Stimulated activated CD8-positive, alpha-beta memory T cell treated with anti-CD3 and anti-CD28 coated beads, Interleukin-4, amount 100 ng/mL, for 24 hours (primary cell): ENCODE data around the gene ATP6V0A1.
"Not testable (repeated sequence)": the region's sequence is repeated elsewhere in the genome, so short reads cannot be mapped to it uniquely, and the experiment has no call there.

Experiments
- DNase-seq: peaks from one replicate; pipeline ENCODE4 v3.0.0-alpha.2; 2020; ENCODE audit warnings: low read depth

ATP6V0A1 gene

GRCh38 chr17:42438600-42439567, 19.8 kb upstream of the ATP6V0A1 start:
- DNase-seq, result no peak

DNA sequence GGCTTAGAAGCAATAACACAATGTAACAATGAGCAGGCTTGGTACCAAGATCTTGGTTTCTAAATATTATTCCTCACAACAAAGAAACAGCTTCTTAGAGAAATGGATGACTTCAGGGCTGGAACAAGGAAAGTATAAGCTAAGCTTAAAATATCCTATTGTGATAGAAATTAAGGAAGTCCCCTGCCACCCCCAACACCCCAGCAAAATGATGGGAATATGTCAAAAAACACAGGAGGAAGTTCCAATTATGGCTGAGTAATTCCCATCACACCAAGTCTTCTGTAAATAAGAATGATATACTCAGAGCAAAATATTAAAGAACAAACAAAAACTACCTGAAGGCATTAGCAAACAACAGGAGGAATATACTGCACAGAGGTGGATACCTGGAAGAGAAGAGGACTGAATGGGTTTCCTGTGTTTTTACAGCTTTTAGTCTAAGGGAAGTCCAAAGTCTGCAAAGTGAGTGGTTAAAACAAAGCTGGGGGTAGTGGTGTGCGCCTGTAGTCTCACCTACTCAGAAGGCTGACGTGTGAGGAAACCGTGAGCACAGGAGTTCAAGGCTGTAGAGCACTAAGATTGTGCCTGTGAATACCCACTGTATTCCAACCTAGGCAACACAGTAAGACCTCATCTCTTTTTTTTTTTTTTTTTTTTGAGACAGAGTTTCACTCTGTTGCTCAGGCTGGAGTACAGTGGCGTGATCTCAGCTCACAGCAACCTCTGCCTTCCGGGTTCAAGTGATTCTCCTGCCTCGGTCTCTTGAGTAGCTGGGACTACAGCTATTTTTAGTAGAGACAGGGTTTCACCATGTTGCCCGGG, 17.1 kb upstream of the ATP6V0A1 start:
- no peak for DNase-seq

DNA sequence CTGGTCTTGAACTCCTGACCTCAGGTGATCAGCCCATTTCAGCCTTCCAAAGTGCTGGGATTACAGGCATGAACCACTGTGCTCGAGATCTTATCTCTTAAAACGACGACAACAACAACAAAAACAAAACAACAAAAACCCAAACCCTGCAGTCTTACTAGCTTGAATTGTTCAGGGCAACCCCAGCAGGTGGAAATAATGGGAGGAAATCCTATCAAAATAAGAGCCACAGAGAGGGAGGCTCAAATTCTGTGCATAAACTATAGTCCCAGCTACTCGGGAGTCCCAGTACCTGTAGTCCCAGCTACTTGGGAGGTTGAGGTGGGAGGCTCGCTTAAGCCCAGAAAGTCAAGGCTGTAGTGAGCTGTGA, 16.5 kb upstream of the ATP6V0A1 start:
- no peak for DNase-seq

DNA sequence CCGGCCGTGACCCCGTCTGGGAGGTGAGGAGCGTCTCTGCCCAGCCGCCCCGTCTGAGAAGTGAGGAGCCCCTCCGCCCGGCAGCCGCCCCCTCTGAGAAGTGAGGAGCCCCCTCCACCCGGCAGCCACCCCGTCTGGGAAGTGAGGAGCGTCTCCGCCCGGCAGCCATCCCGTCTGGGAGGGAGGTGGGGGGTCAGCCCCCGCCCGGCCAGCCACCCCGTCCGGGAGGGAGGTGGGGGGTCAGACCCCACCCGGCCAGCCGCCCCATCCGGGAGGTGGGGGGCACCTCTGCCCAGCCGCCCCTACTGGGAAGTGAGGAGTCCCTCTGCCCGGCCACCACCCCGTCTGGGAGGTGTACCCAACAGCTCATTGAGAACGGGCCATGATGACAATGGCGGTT, 9.5 kb upstream of the ATP6V0A1 start:
- not testable (repeated sequence) for DNase-seq

DNA sequence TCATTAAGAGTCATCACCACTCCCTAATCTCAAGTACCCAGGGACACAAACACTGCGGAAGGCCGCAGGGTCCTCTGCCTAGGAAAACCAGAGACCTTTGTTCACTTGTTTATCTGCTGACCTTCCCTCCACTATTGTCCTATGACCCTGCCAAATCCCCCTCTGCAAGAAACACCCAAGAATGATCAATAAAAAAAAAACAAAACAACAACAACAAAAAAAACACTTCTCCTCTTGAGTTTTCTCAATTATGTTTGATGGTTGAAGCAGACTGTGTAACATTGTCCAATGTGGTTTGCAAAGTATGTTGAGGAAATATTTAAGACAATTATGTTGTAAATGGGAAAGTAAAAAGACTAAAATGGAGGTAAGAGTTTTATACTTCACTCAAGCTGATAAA, 8.8 kb upstream of the ATP6V0A1 start:
- not testable (repeated sequence) for DNase-seq

DNA sequence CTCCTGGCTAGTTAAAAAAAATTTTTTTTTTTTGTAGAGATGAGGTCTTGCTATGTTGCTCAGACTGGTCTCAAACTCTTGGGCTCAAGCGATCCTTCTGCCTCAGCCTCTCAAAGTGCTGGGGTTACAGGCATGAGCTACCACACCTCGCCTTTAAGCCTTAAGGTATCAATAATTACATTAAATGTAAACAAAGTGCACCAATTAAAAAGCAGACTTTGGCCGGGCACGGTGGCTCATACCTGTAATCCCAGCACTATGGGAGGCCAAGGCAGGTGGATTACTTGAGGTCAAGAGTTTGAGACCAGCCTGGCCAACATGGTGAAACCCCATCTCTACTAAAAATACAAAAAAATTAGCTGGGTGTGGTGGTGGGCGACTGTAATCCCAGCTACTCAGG, 7.4 kb upstream of the ATP6V0A1 start:
- not testable (repeated sequence) for DNase-seq

- DNase-seq, result no peak
Observed at GRCh38 chr17:42453439-42453838, 5.2 kb upstream of the ATP6V0A1 start.

DNA sequence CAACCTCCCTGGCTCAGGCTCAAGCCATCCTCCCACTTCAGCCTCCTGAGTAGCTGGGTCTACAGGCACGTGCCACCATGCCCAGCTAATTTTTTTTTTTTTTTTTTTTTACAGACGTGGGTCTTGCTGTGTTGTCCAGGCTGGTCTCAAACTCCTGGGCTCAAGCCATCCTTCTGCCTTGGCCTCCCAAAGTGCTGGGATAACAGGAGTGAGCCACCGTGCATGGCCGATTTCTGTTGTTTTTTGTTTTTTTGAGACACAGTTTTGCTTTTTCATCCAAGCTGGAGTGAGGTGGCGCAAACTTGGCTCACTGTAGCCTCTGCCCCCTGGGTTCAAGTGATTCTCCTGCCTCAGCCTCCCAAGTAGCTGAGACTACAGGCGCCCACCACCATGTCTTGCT, 3.7 kb upstream of the ATP6V0A1 start:
- DNase-seq, result not testable (repeated sequence)

- DNase-seq, result no peak
Observed at GRCh38 chr17:42456223-42457106, 2.2 kb upstream of the ATP6V0A1 start.

DNA sequence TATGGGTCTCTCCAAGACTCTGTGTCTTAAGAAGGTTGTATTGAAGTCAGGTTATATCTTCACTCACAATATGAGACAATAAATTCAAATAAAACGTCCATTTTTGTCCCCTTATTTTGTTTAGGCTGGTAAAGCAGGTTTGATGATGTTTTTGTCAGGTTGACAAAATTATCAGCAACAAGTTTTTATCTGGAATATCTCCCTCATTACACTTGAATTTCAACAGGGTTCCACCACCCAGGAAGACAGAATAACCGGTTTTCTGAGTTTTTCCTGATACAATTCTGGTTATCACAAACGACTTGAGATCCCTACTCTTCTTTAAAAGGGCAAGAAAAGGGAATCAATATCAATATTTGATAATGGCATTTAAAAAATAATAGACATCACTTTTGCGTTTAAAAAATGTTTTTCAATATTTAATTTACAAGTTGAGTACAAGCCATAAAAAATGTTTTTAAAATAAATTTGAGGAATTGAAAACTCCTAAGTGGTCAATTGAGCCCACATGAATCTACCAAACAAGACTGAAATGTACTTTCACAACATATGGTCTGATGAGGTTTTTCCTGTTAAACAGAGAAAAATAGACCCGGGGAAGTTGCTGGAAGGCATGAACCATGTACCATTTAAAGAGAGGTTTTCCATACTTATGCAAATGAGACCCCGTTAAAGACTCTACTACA, 1.4 kb upstream of the ATP6V0A1 start:
- DNase-seq, result no peak

DNA sequence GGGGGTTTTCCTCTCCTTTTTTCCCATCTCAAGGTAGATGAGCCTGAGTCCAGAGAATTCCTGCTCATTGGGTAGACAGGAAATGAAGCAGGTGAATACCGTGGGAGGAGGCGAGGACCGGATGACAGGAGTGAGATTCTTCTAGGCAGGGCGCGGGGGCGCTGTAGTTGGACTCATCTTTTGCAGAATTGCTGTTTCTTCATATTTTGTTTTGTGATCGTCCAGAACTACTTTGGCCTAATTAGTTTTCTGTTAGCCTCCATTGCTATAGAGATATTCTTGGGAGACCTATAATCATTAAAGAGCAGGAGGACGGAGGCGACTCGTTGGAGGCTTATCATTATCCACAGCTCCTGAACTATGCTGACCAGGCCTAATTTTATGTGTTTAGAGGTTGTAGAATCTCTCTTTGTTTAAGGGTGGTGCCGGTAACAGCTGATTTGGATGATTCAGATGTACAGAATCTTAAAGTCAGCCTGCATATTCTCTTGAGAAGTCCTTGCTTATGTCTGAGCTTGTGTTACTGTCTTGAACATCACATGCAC, 650 bp downstream of the ATP6V0A1 start:
- DNase-seq, result no peak

GRCh38 chr17:42459801-42460281, 1.2 kb downstream of the ATP6V0A1 start:
- no peak for DNase-seq

GRCh38 chr17:42460371-42460770, 1.7 kb downstream of the ATP6V0A1 start:
- DNase-seq, result no peak

DNA sequence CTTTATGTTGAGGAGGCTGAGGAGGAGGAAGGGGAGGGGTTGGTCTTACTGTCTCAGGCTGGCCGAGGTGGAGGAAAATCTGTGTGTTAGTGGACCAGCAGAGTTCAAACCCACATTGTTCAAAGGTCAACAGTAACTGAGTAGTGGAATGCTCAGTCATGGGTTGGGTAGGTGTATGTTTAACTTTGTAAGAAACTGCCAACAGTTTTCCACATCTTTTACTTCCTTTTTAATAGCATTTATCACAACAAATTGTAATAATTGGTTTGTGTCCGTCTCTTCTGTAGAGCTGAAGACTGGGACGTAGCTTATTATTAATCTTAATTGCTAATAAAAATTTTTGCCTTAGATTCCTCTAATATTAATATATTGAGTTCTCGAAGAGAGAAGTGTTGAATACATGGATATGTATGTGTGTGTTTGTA, 5.3 kb downstream of the ATP6V0A1 start:
- DNase-seq, result no peak

DNA sequence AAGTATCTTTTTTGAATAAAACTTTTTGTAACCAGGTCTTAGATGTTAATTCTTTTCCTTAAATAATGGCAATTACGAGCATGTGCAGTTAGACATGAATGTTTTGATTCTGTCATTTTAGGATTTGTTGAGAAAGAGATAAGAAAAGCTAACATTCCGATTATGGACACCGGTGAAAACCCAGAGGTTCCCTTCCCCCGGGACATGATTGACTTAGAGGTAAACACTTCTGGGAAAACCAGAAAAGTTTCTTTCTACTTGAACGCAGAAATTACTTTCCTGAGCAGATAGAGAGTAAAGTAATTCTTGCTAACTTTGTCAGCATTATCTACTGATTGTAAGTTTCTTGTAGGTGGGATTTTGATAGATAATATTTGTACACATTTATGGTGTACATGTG, 9.2 kb downstream of the ATP6V0A1 start:
- no peak for DNase-seq

DNA sequence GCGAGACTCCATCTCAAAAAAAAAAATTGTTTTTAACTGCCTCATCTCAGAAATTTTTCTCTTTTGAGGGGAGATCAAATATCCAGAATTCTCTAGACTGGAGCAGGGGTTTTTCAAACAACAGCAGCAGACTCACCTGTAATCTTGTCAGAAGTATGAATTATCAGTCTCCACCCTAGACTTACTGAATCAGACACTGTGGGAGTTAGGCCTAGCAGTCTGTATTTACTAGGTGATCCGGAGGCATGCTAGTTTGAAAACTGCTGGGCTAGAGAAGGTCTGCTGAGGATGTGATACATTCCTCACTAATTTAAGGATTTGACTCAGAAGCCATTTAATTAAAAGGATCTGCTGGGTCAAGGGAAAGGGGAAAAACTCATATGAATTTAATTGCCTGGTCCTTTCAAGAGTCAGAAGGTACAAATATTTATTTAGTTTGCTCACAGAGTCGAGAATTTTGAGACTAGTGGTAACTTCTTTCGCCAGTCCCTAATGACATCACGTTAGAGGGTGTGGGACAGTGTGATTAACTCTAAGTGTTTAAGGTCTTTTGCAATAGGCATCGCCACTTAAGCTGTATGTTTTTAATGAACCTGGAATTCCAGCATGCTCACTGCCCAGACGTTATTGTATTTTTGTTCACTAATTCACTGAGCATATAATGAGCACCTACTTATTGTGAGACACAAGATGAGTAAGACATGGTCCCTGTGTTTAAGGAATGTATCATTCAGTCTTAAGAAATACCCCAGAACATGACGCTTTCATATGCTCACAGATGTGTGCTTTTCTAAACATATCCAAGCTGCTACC, 14.2 kb downstream of the ATP6V0A1 start:
- DNase-seq, result no peak

GRCh38 chr17:42474276-42474675, 15.6 kb downstream of the ATP6V0A1 start:
- DNase-seq, result no peak

DNA sequence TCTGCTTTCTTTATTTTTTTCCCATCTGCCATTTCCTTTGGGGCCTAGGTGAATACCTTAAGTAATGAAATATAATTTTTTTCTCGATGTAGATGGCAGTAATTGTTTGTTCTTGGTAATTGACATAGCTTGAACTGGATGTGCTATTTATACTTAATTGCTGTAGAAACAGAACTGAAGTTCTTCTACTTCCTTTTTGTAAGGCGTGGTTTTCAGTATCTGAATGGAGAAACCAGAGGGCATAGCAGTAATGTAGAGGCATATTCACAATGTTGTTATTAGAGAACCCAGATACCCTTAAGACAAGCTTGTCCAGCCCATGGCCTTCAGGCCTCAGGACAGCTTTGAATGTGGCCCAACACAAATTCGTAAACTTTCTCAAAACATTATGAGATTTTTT, 16.4 kb downstream of the ATP6V0A1 start:
- DNase-seq, result no peak

DNA sequence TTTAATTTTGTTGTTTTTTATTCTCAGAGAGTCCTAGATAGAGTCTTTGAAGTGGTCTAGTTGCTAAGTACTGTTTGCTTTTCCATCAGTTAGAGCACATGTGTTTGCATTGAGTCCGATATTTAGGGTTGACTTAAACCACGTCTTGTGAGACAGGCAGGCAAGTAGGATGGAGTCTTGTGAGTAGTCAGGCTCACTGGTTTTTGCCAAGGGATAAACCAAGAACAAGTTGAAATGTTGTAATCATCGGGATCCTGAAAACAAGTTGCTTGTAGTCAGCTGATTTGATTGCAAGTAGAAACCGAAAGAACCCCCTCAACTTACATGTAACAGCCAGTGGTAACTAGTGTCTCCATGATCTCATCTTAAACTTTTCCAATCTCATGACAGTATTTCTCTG, 17.2 kb downstream of the ATP6V0A1 start:
- no peak for DNase-seq

- no peak for DNase-seq
Observed at GRCh38 chr17:42476411-42476810, 17.7 kb downstream of the ATP6V0A1 start.
